ENCODE measurements around the gene CDC14A. TPM values are rescaled to one million over a fixed set of nuclear protein-coding genes. Genes with fewer than 3 reads are reported as not detected.

CDC14A gene
- polyA plus RNA-seq, 1 of the 3 experiments (the other 2 are of a cell fraction): 2.2 TPM

DNA sequence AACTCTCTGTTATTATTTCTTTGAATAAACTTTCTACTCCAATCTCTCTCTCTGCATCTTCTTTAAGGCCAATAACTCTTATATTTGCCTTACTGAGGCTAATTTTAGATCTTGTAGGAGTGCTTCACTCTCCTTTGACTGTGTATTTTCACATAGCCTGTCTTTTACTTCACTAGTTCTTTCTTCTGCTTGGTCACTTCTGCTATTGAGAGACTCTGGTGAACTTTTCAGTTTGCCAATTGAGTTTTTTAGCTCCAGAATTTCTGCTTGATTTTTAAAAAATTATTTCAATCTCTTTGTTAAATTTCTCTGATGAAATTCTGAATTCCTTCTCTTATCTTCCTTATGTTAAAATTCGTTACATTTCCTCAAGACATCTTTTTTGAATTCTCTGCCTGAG is 203.9 kb downstream of the CDC14A start (continued):
- TF ChIP-seq, protein P1, sequence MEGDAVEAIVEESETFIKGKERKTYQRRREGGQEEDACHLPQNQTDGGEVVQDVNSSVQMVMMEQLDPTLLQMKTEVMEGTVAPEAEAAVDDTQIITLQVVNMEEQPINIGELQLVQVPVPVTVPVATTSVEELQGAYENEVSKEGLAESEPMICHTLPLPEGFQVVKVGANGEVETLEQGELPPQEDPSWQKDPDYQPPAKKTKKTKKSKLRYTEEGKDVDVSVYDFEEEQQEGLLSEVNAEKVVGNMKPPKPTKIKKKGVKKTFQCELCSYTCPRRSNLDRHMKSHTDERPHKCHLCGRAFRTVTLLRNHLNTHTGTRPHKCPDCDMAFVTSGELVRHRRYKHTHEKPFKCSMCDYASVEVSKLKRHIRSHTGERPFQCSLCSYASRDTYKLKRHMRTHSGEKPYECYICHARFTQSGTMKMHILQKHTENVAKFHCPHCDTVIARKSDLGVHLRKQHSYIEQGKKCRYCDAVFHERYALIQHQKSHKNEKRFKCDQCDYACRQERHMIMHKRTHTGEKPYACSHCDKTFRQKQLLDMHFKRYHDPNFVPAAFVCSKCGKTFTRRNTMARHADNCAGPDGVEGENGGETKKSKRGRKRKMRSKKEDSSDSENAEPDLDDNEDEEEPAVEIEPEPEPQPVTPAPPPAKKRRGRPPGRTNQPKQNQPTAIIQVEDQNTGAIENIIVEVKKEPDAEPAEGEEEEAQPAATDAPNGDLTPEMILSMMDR (IDR thresholded peaks at IDR 0.05): no peak

DNA sequence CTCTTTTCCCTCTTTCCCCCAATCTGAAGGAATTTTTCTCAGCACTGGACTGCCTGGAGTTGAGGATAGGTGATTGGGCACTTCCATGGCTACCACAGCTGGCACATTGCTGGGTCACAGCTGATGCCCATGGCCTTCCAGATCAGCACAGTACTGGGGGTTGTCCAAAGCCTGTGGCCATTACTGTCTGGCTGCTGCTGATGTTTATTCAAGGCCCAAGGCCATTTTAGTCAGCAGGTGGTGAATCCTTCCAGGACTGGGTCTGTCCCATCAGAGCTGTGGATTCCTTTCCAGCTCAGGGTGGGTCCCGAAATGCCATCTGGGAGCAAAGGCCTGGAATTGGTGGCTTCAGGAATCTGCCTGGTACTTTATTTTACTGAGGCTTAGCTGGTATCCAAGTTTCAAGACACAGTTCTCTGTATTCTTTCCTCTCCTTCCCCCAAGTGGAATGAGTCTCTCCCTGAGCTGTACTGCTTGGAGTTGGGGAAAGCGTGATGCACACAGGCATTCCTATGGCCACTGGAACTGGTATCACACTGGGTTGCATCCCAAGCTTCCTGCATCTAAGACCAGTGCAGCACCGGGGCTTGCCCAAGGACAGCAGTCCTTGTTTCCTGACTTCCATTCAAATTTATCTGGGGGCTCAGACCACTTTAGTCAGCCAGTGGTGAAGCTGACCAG is 204.8 kb downstream of the CDC14A start:
- Histone ChIP-seq H3K4me2 (no peak overlapping the region), H3K9ac (no peak overlapping the region), H3K79me2 (ENCODE audit: insufficient read depth) (no peaks in the 10 kb centered on the region), H3K36me3 (replicated peaks in 1 of 2; ENCODE audit: control insufficient read depth in 1 of 2, insufficient read depth in 2 of 2, low read length in 1 of 2) (no peaks in the 10 kb centered on the region), H4K20me1 (ENCODE audit: insufficient read depth) (no peaks in the 10 kb centered on the region), H3K27me3 (ENCODE audit: insufficient read depth) (no peaks in the 10 kb centered on the region), H2AFZ (ENCODE audit: low read depth) (no peak overlapping the region), H3K9me3 (no peaks in the 10 kb centered on the region; the same call in 1 of the 2 replicates), H3K9me2 (no peaks in the 10 kb centered on the region), H3K4me3 (ENCODE audit: low read depth in 2 of 2, low read length in 1 of 2) (no peak overlapping the region), H3K27ac (ENCODE audit: low read depth in 2 of 2, low read length in 1 of 2) (no peak overlapping the region), H3K4me1 (ENCODE audit: control insufficient read depth in 1 of 2, insufficient read depth in 2 of 2, low read depth in 1 of 2, low read length in 1 of 2) (no peaks in the 10 kb centered on the region), H3F3A (replicated peaks; ENCODE audit: insufficient read depth) (no peaks in the 10 kb centered on the region)
- no peak for DNase-seq
- CTCF ChIA-PET: no interaction called here
- no peak for TF ChIP-seq FOSL2 (IDR thresholded peaks at IDR 0.05; ENCODE audit: borderline replicate concordance, low read depth)
- TF ChIP-seq TAF1 (IDR thresholded peaks at IDR 0.05; ENCODE audit: borderline replicate concordance, low read depth, low read length): no peak
- POLR2A ChIA-PET: no interaction called here
- WGBS (ENCODE audit: low lambda C conversion rate): 25% methylated on average over 3 of the region's 3 CpGs

DNA sequence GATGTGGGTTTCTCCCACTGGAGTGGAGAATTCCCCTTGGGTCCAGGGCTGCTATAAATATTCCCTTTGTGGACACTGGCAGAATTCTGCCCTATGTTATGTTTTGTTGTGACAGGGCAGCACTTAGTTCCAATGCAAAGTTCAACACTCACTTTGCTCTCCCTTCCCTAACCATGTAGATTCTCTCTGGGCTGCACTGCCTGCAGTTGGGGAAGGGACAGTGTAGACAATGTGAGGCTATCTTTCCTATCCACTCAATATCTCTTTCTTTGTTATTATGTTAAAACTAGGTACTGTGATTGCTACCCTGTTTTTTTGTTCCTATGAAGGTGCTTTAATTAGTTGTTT is 205.3 kb downstream of the CDC14A start:
- Histone ChIP-seq H3K36me3 (replicated peaks in 1 of 2; ENCODE audit: control insufficient read depth in 1 of 2, insufficient read depth in 2 of 2, low read length in 1 of 2) (no peaks in the 10 kb centered on the region), H3F3A (replicated peaks; ENCODE audit: insufficient read depth) (no peaks in the 10 kb centered on the region), H3K9ac (no peak overlapping the region), H3K4me3 (ENCODE audit: low read depth in 2 of 2, low read length in 1 of 2) (no peak overlapping the region), H2AFZ (ENCODE audit: low read depth) (no peak overlapping the region), H3K27ac (ENCODE audit: low read depth in 2 of 2, low read length in 1 of 2) (no peak overlapping the region), H3K9me3 (no peaks in the 10 kb centered on the region; the same call in 1 of the 2 replicates), H3K79me2 (ENCODE audit: insufficient read depth) (no peaks in the 10 kb centered on the region), H4K20me1 (ENCODE audit: insufficient read depth) (no peaks in the 10 kb centered on the region), H3K9me2 (no peaks in the 10 kb centered on the region), H3K4me2 (no peak overlapping the region), H3K27me3 (ENCODE audit: insufficient read depth) (no peaks in the 10 kb centered on the region), H3K4me1 (ENCODE audit: control insufficient read depth in 1 of 2, insufficient read depth in 2 of 2, low read depth in 1 of 2, low read length in 1 of 2) (no peaks in the 10 kb centered on the region)
- POLR2A ChIA-PET: no interaction called here
- no peak for DNase-seq
- TF ChIP-seq MXI1 (IDR thresholded peaks at IDR 0.05; ENCODE audit: low read depth, low read length): no peak
- TF ChIP-seq, protein P2, sequence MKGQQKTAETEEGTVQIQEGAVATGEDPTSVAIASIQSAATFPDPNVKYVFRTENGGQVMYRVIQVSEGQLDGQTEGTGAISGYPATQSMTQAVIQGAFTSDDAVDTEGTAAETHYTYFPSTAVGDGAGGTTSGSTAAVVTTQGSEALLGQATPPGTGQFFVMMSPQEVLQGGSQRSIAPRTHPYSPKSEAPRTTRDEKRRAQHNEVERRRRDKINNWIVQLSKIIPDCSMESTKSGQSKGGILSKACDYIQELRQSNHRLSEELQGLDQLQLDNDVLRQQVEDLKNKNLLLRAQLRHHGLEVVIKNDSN (IDR thresholded peaks at IDR 0.05; ENCODE audit: borderline replicate concordance, low read depth): no peak
- TF ChIP-seq, protein P3, sequence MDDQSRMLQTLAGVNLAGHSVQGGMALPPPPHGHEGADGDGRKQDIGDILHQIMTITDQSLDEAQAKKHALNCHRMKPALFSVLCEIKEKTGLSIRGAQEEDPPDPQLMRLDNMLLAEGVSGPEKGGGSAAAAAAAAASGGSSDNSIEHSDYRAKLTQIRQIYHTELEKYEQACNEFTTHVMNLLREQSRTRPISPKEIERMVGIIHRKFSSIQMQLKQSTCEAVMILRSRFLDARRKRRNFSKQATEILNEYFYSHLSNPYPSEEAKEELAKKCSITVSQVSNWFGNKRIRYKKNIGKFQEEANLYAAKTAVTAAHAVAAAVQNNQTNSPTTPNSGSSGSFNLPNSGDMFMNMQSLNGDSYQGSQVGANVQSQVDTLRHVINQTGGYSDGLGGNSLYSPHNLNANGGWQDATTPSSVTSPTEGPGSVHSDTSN (IDR thresholded peaks at IDR 0.05): no peak
- TF ChIP-seq EZH2phosphoT487 (IDR thresholded peaks at IDR 0.05; ENCODE audit: borderline replicate concordance, low read depth): no peak
- no peak for TF ChIP-seq EP300 (IDR thresholded peaks at IDR 0.05; ENCODE audit: borderline replicate concordance in 1 of 2, low read depth in 1 of 2, low read length in 1 of 2)
- TF ChIP-seq RAD21 (IDR thresholded peaks at IDR 0.05; ENCODE audit: low read length): no peak
- CTCF ChIA-PET: no interaction called here

Data from SK-N-SH (cell line).